ENCODE measurements around the gene SH2D6. TPM values are rescaled to one million over a fixed set of nuclear protein-coding genes. Genes with fewer than 3 reads are reported as not detected.
A peak's percentile ranks its signal among the peaks of the same experiment; 100 is the strongest.

The SH2D6 gene
- total and polyA plus RNA-seq, 9 of the 15 experiments (the other 6 are each of a cell fraction or from before 2014, with no cell fraction given) = 0.07 to 0.76 (median 0.33) TPM; not detected in 2

DNA sequence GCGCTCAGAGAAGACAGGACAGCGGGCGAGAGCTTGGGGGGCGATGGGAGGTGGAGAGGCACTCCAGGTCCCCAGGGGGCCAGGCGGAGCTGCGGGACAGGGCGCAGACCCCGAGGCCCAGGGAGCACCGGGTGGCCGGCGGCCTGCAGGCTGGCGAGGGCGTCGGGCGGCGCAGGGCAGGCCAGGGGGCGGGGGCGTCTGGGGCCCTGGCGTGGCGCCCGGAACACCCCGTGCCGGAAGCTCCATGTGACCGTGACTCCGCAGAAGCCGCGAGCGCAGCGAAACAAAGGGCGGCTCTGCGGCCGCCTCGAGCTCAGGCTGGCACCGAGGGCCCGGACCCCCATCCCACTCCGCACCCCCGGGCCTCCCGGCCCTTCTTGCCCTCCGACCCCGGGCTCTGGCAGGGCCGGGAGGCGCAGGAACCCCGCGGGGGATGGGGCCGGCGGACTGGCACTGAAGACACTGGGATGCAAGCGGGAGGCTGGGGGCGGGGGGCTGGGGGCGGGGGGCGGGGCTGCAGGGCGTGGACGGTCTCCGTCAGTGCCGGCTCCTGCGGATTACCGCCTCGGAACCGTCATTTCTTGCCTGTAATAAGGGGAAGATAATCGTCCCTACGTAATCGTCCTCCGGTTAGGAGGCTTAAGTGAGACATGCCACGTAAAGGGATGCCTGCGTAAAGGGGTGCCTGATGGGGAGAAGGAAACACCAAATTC lies 19.1 kb downstream of the SH2D6 start (continued):
- TF ChIP-seq, protein P1, sequence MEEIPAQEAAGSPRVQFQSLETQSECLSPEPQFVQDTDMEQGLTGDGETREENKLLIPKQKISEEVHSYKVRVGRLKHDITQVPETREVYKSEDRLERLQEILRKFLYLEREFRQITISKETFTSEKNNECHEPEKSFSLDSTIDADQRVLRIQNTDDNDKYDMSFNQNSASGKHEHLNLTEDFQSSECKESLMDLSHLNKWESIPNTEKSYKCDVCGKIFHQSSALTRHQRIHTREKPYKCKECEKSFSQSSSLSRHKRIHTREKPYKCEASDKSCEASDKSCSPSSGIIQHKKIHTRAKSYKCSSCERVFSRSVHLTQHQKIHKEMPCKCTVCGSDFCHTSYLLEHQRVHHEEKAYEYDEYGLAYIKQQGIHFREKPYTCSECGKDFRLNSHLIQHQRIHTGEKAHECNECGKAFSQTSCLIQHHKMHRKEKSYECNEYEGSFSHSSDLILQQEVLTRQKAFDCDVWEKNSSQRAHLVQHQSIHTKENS (CRISPR knock-in tag; IDR thresholded peaks at IDR 0.05) = no peak
- TF ChIP-seq, protein P2, sequence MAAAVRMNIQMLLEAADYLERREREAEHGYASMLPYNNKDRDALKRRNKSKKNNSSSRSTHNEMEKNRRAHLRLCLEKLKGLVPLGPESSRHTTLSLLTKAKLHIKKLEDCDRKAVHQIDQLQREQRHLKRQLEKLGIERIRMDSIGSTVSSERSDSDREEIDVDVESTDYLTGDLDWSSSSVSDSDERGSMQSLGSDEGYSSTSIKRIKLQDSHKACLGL (CRISPR knock-in tag; IDR thresholded peaks at IDR 0.05; ENCODE audit: borderline replicate concordance, poor library complexity, severe bottlenecking) = no peak
- TF ChIP-seq PRPF4 (IDR thresholded peaks at IDR 0.05; ENCODE audit: insufficient read depth, low read depth, low read length, poor library complexity, severe bottlenecking) = no peak
- TF ChIP-seq ELF2 (CRISPR knock-in tag; IDR thresholded peaks at IDR 0.05) = no peak
- TF ChIP-seq ZNF165 (CRISPR knock-in tag; IDR thresholded peaks at IDR 0.05; ENCODE audit: borderline replicate concordance) = no peak
- TF ChIP-seq ADNP (tag; IDR thresholded peaks at IDR 0.05) = no peak
- TF ChIP-seq, protein P3, sequence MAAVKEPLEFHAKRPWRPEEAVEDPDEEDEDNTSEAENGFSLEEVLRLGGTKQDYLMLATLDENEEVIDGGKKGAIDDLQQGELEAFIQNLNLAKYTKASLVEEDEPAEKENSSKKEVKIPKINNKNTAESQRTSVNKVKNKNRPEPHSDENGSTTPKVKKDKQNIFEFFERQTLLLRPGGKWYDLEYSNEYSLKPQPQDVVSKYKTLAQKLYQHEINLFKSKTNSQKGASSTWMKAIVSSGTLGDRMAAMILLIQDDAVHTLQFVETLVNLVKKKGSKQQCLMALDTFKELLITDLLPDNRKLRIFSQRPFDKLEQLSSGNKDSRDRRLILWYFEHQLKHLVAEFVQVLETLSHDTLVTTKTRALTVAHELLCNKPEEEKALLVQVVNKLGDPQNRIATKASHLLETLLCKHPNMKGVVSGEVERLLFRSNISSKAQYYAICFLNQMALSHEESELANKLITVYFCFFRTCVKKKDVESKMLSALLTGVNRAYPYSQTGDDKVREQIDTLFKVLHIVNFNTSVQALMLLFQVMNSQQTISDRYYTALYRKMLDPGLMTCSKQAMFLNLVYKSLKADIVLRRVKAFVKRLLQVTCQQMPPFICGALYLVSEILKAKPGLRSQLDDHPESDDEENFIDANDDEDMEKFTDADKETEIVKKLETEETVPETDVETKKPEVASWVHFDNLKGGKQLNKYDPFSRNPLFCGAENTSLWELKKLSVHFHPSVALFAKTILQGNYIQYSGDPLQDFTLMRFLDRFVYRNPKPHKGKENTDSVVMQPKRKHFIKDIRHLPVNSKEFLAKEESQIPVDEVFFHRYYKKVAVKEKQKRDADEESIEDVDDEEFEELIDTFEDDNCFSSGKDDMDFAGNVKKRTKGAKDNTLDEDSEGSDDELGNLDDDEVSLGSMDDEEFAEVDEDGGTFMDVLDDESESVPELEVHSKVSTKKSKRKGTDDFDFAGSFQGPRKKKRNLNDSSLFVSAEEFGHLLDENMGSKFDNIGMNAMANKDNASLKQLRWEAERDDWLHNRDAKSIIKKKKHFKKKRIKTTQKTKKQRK (IDR thresholded peaks at IDR 0.05; ENCODE audit: borderline replicate concordance, low read depth, low read length) = no peak
- TF ChIP-seq, protein P4, sequence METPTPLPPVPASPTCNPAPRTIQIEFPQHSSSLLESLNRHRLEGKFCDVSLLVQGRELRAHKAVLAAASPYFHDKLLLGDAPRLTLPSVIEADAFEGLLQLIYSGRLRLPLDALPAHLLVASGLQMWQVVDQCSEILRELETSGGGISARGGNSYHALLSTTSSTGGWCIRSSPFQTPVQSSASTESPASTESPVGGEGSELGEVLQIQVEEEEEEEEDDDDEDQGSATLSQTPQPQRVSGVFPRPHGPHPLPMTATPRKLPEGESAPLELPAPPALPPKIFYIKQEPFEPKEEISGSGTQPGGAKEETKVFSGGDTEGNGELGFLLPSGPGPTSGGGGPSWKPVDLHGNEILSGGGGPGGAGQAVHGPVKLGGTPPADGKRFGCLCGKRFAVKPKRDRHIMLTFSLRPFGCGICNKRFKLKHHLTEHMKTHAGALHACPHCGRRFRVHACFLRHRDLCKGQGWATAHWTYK (CRISPR knock-in tag; IDR thresholded peaks at IDR 0.05) = 0 out of 2 replicates have a peak, but pooled peaks have one; percentile 37
- TF ChIP-seq COPS2 (conservative IDR thresholded peaks at IDR 0.05) = no peak
- no peak for TF ChIP-seq ZNF324 (CRISPR knock-in tag; IDR thresholded peaks at IDR 0.05)
- no peak for TF ChIP-seq ZFP30 (CRISPR knock-in tag; IDR thresholded peaks at IDR 0.05; ENCODE audit: borderline replicate concordance)
- no peak for TF ChIP-seq POLR3A (IDR thresholded peaks at IDR 0.05; ENCODE audit: borderline replicate concordance, extremely low read depth, insufficient read depth, insufficient read length)
- TF ChIP-seq MXI1 (IDR thresholded peaks at IDR 0.05; ENCODE audit: low read depth, low read length) = no peak
- TF ChIP-seq ZC3H11A (IDR thresholded peaks at IDR 0.05; ENCODE audit: low read depth, low read length) = no peak
- no peak for TF ChIP-seq SIX5 (IDR thresholded peaks at IDR 0.05; ENCODE audit: borderline replicate concordance in 1 of 2, insufficient read depth in 1 of 2, low read depth in 1 of 2, low read length in 2 of 2)
- no peak for TF ChIP-seq TFAM (CRISPR knock-in tag; conservative IDR thresholded peaks at IDR 0.05)
- TF ChIP-seq ELF1 (tag; IDR thresholded peaks at IDR 0.05) = peak; percentile 44; the same call in 1 of the 2 replicates
- TF ChIP-seq ZBTB8A (IDR thresholded peaks at IDR 0.05; ENCODE audit: partially characterized antibody) = no peak
- no peak for TF ChIP-seq CHD2 (IDR thresholded peaks at IDR 0.05; ENCODE audit: low read depth, low read length)
- TF ChIP-seq MIER1 (IDR thresholded peaks at IDR 0.05; ENCODE audit: low read depth) = no peak
- peak; percentile 66; the same call in 1 of the 2 replicates for TF ChIP-seq RNF2 (IDR thresholded peaks at IDR 0.05)
- no peak for TF ChIP-seq ZNF668 (CRISPR knock-in tag; IDR thresholded peaks at IDR 0.05)

Data from K562 (cell line).